RKO (cell line): Measurements from ENCODE around the gene PCYT2.
"Not testable (repeated sequence)": the region's sequence is repeated elsewhere in the genome, so short reads cannot be mapped to it uniquely, and the experiment has no call there.

ENCODE experiments used
- DNase-seq: peaks from one replicate; pipeline ENCODE4 v3.0.0-alpha.2; 2016; ENCODE audit warnings: low spot score

The PCYT2 gene

DNA sequence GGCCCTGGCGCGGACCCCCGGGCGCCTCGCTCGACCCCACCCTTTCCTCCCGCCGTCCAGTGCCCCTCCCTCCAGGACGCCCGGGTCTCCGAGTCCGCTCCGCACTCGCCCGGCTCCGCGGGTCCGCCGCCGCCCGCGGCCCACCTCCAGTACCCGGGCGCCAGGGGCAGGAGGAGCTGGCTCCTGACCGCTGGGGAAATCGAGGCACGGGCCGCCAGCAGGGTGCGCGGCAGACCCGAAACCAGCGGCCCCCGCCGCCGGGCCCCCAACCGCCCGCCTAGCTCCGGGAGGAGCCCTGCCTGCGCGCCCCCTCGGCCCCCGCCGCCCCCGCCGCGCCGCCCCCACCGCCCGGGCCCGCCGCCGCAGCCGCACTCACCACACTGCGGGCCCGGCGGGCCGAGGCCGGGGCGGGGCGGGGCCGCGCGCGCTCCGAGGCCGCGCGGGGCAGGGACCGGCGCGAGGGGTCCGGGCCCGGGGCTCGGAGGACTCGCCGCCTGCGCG is 16.0 kb upstream of the PCYT2 start:
- no peak for DNase-seq

DNA sequence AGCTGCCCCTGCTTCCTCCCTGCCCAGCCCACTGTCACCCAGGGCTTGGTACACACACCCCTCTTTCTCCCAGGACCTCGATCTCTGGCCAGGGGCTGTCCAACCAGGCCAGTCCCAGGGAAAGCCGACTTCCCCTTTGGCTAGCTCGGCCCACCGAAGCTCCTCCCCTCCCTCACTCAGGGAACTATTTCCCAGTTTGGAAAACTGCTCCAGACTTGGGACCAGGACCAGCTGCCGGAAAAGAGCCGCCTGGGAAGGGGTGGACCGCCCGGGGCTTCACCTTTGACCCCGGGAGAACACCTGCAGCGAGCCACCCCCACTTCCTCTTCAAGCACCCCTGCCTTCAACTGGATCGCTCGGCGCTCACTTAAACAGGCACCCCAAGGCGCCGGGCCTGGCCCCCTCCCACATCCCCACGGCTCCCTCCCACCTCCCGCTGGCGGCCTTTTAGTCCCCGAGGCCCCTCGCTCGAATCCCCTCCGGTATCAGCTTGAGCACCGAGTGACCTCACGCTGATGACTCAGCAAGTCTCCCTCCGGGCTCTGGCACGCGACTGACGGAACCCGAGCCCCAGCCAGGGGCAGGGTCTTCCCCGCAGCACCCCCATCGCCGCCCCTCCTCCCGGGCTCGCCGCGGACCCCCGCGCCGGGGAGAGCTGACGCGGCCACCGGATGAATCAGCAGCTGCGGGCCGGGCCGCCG is 15.4 kb upstream of the PCYT2 start:
- DNase-seq = peak; percentile 73

DNA sequence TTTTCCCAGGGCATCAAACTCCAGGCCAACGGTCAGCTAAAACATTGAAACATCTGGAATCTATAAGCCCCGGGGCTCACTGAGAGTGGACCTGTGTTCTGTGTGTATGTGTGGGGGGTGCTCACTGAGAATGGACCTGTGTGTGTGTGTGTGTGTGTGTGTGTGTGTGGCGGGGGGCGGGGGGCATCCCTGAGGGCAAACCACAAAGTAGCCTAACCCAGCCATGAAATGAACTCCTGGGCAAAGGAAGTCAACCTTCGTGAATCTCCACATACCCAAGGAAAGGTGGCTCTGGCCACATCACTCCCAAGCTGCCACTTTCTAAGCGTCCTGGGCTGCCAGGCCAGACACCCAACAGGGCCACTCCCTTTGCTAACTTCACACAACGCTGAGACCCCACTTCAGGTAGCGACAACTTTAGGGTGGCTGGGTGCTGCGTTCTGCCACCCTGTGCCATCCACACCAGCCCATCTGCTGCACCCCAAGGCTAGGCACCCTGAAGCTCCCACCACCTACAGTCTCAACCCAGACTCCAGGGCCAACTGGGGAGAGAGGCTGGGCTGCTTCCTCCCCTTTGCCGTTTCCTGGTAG is 14.8 kb upstream of the PCYT2 start:
- DNase-seq = no peak

DNA sequence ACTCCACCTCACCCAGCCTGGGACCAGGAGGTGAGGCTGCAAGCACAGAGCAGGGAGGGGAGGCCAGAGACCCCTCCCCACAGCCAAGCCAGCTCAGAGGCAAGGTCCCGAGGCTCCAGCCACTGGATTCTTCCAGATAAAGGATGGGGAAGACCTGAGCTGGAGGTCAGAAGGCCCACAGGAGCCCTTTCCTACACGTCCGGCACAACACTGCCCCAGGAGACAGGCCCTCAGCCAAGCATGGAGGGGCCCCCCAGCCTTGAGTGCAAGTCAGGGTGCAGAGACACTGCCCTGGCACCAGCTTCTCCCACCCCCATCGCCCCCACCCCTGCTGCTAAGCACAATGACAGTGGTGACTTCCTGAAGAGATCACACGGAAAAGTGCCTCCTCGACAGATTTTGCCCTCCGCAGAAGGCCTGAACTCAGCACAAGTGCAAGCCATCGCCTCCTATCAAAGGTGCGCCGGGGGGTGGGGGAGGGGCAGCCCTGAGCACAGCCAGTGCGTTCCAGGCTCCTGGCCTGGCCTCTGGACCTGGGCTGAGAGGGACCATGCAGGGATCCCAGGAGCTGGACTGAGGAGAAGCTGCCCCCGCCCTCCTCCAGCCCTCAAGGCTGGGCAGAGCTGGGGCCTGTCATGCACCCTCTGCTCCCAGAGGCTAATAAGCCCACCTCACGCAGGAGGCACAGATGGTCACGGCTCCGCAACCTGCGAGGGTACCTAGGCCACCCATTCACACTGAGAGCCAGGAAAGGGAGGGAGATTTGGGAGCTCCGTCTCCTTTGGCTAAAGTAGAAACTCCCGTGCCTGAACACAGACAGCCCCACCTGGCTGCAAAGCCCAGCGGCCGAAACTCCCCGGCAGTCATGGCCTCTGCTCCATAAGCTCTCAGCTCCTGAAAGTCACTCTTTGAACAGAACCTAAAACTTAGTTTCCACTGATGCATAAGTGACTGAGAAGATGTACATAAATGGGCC is 13.6 kb upstream of the PCYT2 start:
- DNase-seq = no peak

DNA sequence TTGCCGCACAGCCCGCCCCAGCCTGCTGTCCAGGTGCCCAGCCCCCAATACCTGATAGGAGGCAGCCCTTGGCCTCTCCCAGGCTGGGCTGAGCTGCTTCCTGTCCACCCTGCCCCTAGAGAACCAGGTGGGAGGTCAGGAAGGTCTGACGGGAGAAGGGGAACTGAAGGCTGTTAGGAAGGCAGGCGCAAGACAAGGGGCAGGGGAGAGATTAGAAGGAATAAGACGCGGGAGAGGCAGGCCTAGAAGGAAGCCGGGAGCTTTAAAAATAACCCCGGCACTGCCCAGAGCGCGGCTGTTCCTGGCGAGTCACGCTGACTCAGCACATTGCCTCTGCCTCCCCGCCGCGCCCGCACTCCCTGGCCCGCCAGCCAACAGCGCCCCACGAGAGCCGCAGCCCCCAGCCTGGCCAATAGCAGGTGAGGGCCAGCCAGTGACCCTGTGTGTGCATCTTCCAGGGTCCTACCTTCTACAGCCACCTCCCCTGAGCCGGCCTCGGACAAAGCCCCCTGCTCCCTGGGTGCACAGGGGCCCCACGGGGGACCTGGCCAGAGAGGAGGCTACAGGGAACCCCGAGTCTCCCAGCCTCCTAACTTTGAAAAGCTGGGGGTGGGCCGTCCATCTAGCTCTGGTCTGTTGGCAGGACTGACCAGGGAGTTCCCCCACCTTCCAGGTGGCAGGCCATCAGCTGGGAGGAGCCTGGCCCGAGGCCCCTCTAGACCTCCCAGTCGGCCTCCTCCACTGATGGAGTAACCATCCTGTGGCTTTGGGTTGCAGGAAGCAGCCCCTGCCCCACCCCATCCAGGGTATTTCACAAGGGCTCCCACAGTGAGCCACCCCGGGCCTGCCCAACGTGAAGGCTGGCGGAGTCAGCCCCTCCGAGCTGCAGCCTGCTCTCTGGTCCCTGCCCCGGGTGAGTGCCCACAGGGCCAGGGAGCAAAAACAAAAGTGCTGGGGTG is 12.4 kb upstream of the PCYT2 start:
- peak; percentile 54 for DNase-seq

DNA sequence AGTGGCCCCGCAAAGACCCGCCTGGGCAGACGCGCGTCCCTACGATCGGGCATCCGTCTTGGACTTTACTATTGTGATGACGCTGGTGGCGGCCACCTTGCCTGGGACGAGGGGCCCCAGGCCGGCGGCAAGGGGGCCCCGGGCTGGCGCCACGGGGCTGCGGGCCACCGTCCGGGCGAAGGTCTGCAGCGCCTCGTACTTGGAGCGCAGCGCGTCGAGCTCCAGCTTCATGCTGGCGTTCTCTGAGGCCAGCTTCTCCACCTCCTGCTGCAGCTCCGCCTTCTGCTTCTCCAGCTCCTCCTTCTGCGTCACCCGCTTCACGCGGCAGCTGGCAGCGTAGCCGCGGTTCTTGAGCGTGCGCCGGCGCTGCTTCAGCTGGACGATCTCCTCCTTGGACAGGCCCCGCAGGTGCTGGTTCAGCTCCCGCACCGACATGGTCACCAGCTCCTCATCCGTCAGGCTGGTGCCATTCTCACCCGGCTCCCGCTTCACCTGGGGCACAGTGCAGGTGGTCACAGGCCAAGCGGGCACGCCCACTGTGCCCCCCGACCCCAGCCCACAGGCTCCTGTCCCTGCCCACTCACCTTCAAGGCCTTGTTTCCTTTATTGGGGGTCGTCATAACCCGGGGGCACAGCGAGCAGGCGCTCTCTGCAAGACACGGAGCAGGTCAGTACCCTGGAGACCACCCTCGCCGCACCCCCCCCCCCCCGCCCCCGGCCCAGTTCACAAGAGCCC is 11.5 kb upstream of the PCYT2 start:
- DNase-seq = no peak

DNA sequence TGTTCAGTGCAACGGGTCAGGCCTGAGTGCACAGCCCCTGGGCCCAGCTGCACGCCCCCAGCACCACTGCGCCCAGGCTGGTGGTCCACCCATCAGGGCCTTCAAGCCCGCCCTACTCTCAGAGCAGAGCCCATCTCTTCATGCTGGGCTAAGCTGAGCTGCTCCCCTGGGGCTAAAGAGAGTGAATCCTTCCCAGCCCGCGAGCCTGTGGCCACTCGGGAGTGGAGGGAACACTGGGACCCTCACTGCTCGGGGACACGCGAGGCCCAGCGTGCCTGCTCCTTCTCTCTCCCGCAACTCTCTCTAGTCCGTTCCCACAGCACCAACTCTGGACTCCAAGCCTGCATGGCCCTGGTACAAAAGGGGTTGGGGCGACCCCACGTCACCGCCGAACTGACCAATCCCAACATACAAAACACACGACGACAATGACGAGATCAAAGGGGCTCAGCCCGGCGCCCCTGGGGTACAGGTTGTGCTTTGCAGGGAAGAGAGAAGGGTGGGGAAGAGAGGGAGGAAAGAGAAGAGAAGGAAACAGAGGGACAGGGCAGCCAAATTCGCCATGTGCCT is 10.9 kb upstream of the PCYT2 start:
- no peak for DNase-seq

DNA sequence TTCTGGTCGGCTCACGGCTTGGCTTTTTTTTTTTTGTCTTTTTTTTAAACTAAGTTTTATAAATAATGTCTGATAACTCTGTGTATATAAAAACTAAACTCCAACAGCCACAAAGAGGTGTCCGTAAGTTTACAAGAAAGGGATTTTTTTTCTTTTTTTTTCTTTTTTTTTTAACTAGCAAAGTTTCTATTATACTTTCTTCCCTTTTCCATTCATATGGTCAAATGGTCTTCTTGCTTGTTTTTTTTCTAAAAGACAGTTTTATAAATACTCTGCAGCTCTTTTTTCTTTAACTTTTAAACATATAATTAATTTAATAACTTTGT is 10.3 kb upstream of the PCYT2 start:
- DNase-seq = no peak

DNA sequence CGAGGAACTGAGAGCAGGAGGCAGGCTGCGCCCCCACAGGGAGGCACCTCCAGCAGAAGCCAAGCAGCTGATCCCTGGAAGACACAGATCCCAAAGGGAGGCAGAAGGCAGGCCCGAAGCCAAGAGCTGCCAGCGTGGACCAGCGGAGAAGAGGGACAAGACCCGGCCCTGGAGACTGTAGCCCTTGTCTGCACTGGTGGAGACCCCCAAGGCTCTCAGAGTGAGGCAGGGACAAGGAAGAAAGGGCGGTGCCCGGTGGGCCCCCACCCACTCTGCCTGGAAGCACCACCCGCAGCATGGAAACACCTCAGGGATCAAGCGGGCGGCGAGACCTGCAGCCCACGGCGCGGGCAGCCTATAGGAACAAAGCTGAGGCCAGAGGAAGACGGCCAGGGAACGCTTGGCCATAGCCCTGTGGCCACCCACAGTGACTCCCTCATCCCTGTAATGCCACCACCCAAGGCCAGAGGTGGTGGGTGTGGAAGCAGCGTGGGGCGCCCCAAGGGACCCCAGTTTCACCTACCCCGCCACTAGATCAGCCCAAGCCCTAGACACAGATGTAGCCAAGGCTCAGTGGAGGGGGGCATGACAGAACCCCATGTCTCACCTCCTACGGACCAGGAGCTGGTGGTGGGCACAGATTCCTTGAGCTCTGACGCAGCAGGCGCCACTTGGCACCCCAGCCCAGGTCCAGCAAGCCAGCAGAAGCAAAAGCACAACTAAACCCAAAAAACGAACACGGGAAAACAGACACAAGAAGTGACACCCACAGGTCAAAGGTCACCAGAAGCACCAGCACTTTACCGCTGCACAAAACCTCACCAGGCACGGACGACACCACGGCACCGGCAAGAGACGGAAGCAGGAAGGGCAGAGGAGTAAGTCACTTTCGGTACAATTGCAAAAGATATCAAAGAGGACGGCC is 9.7 kb upstream of the PCYT2 start:
- DNase-seq = no peak

DNA sequence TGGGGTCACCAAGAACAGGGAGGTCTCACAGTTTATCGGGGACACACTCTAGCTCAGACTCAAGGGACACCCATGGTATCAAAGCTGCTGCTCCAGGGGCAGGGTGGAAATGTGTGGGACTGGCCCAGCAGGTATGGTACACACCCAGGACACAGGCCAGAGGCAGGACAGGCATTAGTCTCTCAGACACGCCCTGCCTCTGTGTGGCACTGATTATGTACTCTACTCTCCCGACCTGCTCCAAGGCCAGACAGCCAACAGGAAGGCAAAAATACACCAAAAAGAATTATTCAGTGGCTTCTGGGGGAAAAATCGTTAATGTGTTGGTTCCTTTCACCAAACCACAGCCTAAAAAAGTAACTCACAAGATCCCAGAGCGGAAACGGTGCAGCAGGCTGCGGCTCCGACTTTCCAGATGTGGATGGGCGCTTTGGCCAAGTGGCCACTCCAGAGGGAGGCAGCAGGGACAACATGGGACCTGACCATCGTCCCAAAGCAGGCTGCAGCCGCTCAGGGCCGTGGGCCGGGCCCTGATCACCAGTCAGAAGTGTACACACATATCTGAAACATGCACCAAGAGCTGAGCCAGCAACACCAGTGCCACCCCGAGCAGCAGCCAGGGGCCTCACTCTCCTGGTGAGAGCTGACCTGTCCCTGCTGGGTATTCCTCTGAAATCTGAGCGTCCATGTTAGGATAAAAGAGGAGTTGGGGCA is 7.8 kb upstream of the PCYT2 start:
- no peak for DNase-seq

DNA sequence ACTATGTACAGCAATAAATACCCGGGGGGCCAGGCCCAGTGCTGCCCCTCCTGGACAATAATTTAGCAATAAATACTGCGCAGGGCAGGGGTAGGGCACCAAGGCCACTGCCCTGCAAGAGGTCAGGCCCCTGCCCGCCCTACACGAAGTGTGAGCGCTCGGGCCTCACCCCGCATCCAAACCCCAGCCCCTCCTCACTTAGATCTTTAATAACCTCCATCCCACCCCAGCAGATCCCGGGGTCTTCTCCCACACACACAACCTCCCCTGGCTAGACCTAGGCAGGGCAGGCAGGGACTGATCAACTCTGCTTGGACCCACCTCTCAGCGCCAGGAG is 7.1 kb upstream of the PCYT2 start:
- DNase-seq = not testable (repeated sequence)

DNA sequence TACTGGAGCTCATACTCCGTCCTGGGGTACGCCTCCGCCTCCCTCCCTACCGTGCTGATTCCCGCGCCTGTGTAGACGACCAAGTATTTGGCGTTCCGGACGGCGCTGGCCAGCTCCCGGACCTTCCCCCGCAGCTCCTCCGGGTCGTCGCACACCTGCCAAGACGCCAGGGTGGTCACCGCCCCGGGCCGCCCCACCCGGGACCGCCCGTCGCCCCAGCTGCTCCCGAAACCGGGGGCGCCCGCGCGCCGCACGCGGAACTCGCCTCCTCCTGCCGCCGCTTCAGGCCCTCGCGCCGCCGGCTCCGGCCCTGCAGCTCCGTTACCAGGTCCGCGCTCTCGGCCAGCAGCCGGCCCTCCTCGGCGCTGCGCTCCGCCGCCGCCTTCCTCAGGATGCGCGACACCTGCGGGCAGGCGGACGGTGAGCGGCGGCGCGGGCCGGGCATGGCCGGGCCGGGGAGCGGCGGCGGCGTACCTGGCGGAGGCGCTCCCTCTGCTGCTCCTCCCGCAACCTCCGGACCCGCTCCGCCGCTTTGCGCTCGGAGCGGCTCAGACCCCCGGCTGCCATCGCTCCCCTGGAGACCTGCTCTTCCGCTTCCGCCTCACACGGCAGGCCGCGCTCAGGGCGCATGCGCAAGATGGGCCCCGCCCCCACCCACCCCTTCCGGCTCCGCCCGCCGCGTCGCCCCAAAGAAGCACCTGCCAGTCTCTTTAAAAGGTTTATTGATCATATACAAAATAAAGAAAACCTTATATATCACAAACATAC is 6.5 kb upstream of the PCYT2 start, which contains the start of gene SIRT7:
Gene SIRT7, minus strand, starts transcription at position 612 of the 768 bp plus-strand sequence. Its CDS starts 45 bp downstream, at position 567.
- DNase-seq = peak; percentile 79

DNA sequence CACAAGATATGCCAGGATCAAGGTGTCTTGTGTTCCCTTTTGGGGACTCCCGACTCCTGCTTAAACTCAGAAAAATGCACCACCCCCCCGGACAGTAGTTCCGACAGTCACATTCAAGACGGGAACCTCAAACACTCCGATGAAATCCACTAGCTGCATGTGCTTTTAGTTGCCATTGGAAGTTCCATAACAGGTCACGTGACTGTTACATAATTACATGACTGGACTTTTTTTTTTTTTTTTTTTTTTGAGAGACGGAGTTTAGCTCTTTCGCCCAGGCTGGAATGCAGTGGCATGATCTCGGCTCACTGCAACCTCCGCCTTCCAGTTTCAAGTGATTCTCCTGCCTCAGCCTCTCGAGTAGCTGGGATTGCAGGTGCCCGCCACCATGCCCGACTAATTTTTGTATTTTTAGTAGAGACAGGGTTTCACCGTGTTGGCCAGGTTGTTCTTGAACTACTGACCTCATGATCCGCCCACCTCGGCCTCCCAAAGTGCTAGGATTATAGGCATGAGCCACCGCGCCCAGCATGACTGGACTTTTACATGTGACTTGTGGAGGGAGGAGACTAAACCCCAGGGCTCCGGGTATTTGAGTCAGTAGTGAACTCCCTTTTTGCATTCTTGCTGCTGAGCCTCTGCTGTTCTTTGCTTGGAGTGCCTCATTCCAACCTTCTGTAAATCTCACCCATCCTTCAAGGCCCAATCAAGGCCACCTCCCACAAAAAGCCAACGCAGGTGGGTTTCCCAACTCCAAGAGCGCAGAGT is 5.2 kb upstream of the PCYT2 start:
- peak; percentile 96 for DNase-seq

DNA sequence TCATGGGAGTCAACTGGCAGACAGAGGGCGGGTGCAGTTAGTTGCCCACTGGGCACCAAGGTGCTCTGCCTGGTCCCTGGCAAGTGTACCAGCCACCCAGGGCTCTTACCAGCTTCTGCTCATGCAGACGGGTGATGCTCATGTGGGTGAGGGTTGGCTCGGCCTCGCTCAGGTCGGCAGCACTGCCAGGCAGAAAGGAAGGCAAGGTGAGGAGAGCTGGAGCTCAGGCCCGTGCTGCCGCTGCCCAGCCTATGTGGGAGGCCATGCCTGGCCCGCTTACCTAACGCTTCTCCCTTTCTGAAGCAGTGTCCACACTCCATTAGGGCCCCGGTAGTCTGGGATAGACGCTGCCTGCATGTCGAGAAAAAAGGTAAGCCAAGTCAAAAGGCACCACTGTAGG is 4.1 kb upstream of the PCYT2 start:
- DNase-seq = no peak

DNA sequence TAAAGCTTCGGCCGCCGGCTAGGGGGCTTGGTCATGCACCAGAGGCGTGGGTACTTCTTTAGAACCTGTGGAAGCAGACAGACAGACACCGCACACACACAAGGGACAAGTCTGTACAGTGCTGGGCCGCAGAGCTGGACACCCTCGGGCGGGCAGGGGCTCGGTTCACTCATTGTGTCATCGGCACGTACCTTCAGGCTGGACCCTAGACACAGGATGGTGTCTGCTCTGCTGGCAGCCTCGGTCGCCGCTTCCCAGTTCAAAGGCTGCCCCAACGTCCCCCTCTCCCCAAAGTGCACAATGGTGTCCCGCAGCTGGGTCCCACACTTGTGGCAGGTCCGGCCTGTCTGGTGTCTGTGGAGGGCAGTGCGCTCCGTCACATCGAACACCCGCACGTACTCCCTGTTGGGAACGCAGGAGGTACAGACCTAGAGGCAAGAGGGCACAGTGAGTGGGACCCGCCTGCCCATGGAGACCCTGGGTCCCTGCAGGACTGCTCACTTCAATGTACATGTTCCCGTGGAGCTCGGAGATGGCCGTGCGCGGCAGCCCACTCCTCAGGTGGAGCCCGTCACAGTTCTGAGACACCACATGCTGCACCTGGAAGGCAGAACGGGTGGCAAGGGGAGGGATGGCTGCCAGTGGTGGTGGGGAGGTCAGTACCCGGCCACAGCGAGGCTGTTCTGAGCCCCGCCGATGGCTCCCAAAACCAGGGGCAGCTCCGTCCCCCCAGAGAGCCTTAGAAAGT is 3.1 kb upstream of the PCYT2 start:
- DNase-seq = no peak

DNA sequence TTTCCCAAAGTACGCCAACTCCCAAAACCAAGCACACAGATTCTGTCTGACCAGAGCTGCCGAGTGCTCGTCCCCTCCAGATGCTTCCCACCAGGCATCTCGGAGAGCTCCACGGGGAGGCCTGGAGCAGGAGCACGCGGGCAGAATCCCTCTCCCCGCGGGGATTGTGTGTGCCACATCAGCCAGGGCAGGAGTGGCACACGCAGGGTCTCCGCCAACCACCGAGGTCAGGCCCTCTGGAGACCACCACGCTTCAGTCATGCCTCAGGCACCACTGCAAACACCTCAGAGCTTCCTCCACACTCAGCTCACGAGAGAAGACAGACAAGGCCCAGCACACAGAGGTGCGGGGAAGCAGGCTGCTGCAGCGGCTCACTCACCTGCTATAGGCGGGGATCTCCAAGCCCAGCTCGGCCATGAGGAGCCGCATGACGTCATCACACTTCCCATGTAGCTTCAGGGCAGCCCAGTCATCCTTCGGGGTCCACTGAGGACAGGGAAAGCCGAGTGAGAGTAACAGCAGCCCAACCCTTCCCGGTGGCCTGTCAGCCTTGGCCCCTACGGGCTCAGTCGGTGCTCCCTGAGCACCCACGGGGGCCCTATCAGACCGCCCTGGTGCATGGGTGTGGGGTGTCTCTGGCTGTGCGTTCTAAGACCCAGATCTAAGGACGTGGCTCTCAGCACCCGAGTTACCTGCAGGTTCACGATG is 2.3 kb upstream of the PCYT2 start:
- DNase-seq = no peak
